ENCODE measurements around the gene KRT31.
"Not testable (repeated sequence)": the region's sequence is repeated elsewhere in the genome, so short reads cannot be mapped to it uniquely, and the experiment has no call there.

KRT31 gene

DNA sequence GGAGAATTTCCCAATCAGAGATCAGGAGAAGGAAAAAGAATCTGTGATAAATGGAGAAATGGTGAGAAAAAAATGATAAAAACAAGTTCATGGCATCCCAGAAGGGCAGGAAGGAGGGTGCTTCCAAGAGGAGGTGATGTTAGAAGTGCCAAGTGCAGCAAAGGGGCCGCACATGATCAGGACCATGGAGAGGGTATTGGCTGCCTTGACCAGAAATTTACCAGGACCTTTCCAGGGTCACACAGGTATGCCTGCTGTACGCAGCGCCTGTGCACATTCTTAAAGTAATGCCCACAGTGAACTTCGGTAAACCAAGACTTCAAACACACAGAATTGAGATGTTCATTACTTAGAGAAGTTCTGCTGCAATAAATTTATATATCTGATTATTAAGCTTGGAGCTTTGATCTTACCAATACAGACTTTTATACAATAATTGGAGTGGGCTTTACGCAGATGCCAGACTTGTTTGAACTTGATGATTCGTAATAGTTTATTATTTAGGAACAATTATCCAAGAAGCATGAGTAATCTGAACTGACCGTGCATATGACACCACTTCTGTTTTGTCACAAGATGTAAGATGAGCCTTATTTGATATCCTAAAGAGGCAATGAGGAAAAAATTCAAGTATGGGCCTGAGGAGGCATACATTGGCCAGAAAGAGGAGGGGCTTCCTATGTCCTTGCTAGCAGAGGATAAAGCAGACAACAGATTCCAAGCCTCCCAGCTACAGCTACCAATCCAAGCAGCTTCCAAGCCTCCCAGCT is 44.6 kb downstream of the KRT31 start:
- no peak for TF ChIP-seq ZFX (IDR thresholded peaks at IDR 0.05; ENCODE audit: borderline replicate concordance)
- TF ChIP-seq, protein P1, sequence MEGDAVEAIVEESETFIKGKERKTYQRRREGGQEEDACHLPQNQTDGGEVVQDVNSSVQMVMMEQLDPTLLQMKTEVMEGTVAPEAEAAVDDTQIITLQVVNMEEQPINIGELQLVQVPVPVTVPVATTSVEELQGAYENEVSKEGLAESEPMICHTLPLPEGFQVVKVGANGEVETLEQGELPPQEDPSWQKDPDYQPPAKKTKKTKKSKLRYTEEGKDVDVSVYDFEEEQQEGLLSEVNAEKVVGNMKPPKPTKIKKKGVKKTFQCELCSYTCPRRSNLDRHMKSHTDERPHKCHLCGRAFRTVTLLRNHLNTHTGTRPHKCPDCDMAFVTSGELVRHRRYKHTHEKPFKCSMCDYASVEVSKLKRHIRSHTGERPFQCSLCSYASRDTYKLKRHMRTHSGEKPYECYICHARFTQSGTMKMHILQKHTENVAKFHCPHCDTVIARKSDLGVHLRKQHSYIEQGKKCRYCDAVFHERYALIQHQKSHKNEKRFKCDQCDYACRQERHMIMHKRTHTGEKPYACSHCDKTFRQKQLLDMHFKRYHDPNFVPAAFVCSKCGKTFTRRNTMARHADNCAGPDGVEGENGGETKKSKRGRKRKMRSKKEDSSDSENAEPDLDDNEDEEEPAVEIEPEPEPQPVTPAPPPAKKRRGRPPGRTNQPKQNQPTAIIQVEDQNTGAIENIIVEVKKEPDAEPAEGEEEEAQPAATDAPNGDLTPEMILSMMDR (IDR thresholded peaks at IDR 0.05) = no peak
- no peak overlapping the region for H3K27ac ChIP-seq

GRCh38 chr17:41351177-41351576 is 46.2 kb downstream of the KRT31 start:
- no peak for TF ChIP-seq ZFX (IDR thresholded peaks at IDR 0.05; ENCODE audit: borderline replicate concordance)
- TF ChIP-seq, protein P1 (IDR thresholded peaks at IDR 0.05) = no peak
- H3K27ac ChIP-seq = no peak overlapping the region

- H3K27ac ChIP-seq = not testable (repeated sequence)
Measured at GRCh38 chr17:41350381-41350878, 47.0 kb downstream of the KRT31 start, which contains the start of gene KRT33A. TSS of gene KRT33A (minus strand) at chr17:41350828. CDS start at chr17:41350767, 61 bp downstream.

- no peak overlapping the region for H3K27ac ChIP-seq
- no peak for TF ChIP-seq ZFX (IDR thresholded peaks at IDR 0.05; ENCODE audit: borderline replicate concordance)
- TF ChIP-seq, protein P1 (IDR thresholded peaks at IDR 0.05) = no peak
Measured at GRCh38 chr17:41347869-41348760, 49.3 kb downstream of the KRT31 start.

DNA sequence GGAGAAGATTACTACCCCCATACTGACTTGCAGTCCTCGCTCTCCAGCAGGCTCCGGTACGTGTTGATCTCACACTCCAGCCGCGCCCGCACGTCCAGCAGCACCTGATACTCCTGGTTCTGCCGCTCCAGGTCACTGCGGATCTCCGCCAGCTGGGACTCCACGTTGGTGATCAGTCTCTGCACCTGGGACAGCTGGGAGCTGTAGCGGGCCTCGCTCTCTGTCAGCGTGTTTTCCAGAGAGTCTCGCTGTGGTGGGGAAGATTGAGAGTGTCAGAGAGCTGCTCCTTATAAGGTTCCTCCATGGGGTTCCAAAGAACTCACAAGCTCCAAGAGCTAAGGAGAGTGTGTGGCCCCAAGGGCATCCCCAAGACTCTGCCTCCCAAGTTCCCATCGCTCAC is 51.0 kb downstream of the KRT31 start:
- H3K27ac ChIP-seq = not testable (repeated sequence)

DNA sequence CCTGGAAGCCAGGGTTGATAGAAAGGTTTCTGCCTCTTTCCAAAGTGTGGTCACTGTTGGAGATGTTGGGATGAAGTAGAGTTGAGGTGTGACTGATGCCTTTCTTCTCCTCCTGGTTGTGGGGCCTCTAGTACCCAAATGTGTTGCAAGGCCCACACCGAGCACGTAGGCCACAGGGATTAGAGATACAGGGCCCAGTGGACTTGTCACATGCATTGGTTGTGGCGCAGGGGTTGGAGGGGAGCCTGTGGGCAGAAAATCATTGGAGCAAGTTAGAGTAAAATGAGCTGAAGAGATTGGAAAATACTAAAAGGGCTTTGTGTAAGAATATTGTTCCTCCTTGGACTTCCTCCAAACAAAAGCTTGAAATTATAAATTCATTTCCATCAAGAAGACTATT is 51.4 kb downstream of the KRT31 start:
- TF ChIP-seq, protein P1 (IDR thresholded peaks at IDR 0.05) = no peak
- TF ChIP-seq ZFX (IDR thresholded peaks at IDR 0.05; ENCODE audit: borderline replicate concordance) = no peak
- no peak overlapping the region for H3K27ac ChIP-seq
